Gastroesophageal sphincter (tissue), 4 donors: ENCODE results near the gene CD84. TPM values are rescaled to one million over a fixed set of nuclear protein-coding genes. Genes with fewer than 3 reads are reported as not detected.

Experiments used
- ATAC-seq: fragments of 150-250 bp; one replicate; pipeline ENCODE4 v1.9.1; 2016; ENCODE audit warnings: mild to moderate bottlenecking, moderate library complexity
- H3K27ac ChIP-seq, 4 donors: fragments of 200-600 bp; sonication (generic) in 3 of 4; 1 replicate in 3 of 4; 2 replicates in 1 of 4; pipeline ENCODE4 v1.5.1; 2016 to 2019
- H3K27me3 ChIP-seq: fragments of 200-600 bp; sonication (generic); one replicate; pipeline ENCODE4 v1.5.1; 2019
- H3K36me3 ChIP-seq, 2 donors: fragments of 200-600 bp; sonication (generic); one replicate each; pipeline ENCODE4 v1.5.1; 2019; ENCODE audit warnings: control low read depth in 1 of 2
- H3K4me1 ChIP-seq, 3 donors: fragments of 200-600 bp; sonication (generic); 1 replicate in 2 of 3; 2 replicates in 1 of 3; pipeline ENCODE4 v1.5.1; 2016 to 2019; ENCODE audit warnings: control low read depth in 2 of 3
- H3K4me3 ChIP-seq, 2 donors: fragments of 200-600 bp; sonication (generic); one replicate each; pipeline ENCODE4 v1.5.1; 2019; ENCODE audit warnings: mild to moderate bottlenecking in 1 of 2, moderate library complexity in 1 of 2
- H3K9me3 ChIP-seq, 3 donors: fragments of 200-600 bp; sonication (generic); one replicate each; pipeline ENCODE4 v1.5.1; 2017 to 2019; ENCODE audit warnings: control low read depth in 2 of 3
- CTCF ChIP-seq, 4 experiments: fragments of 200-600 bp in 2 of 4; fragments of 450-650 bp in 2 of 4; sonication (generic) in 1 of 4; IDR thresholded peaks; one replicate each; pipeline ENCODE4 v1.5.1; 2017 to 2019; ENCODE audit warnings: antibody characterized with exemption in 4 of 4, mild to moderate bottlenecking in 2 of 4, moderate library complexity in 2 of 4
- EP300 ChIP-seq: sonication (generic); formaldehyde crosslinking; IDR thresholded peaks from one replicate; pipeline ENCODE4 v1.6.1; 2017; ENCODE audit warnings: antibody characterized with exemption, mild to moderate bottlenecking
- POLR2A ChIP-seq, 2 donors: fragments of 450-650 bp; IDR thresholded peaks; one replicate each; pipeline ENCODE4 v1.6.1; 2017; ENCODE audit warnings: antibody characterized with exemption in 2 of 2, mild to moderate bottlenecking in 2 of 2, moderate library complexity in 1 of 2
- POLR2AphosphoS5 ChIP-seq: sonication (generic); formaldehyde crosslinking; IDR thresholded peaks from one replicate; pipeline ENCODE4 v1.6.1; 2017; ENCODE audit warnings: antibody characterized with exemption
- WGBS, 2 donors: methylation state at CpG; one replicate each; pipeline ENCODE4 v1.1.5; 2018; ENCODE audit warnings: low coverage in 1 of 2; 5-methylcytosine and 5-hydroxymethylcytosine counted together
- total RNA-seq, 4 donors: library from RNA; depleted of rRNA; stranded (reverse); fragments of >200 nt; gene quantifications; one replicate each; pipeline ENCODE4 v1.1.0, GENCODE V29; 2016

CD84 gene
- total RNA-seq, 4 donors from 2014 or later, result 3.0 to 6.7 (median 4.3) TPM

- peaks cover 27% of the 10 kb centered on the region for H3K27me3 ChIP-seq
- no peaks in the 10 kb centered on the region for H3K4me1 ChIP-seq
- no peaks in the 10 kb centered on the region for H3K36me3 ChIP-seq
- ATAC-seq, result no peak
- H3K4me3 ChIP-seq, result no peak overlapping the region
- TF ChIP-seq EP300, result no peak
- TF ChIP-seq POLR2AphosphoS5, result no peak
- no peak for TF ChIP-seq POLR2A (IDR thresholded peaks at IDR 0.05)
- TF ChIP-seq CTCF (IDR thresholded peaks at IDR 0.05), result no peak
- no peak overlapping the region for H3K27ac ChIP-seq
- H3K9me3 ChIP-seq, result no peaks in the 10 kb centered on the region
- 75 to 78% methylated on average over 6 of the region's 6 CpGs for WGBS, 2 donors
Measured at GRCh38 chr1:160612613-160613218, 33.4 kb upstream of the CD84 start.

- Histone ChIP-seq H3K27ac (no peak overlapping the region), H3K4me3 (no peak overlapping the region), H3K9me3 (no peaks in the 10 kb centered on the region), H3K27me3 (peaks cover 32% of the 10 kb centered on the region), H3K36me3 (no peaks in the 10 kb centered on the region), H3K4me1 (no peaks in the 10 kb centered on the region)
- ATAC-seq, result no peak
- TF ChIP-seq EP300, result no peak
- TF ChIP-seq CTCF (IDR thresholded peaks at IDR 0.05), result no peak
- no peak for TF ChIP-seq POLR2AphosphoS5
- TF ChIP-seq POLR2A (IDR thresholded peaks at IDR 0.05), result no peak
- WGBS, 2 donors, result 13% methylated on average over 1 of the region's 1 CpG; no CpG with 5 or more reads in 1 of the 2 donors
Measured at GRCh38 chr1:160610569-160611242, 31.4 kb upstream of the CD84 start.

GRCh38 chr1:160608941-160609340, 29.6 kb upstream of the CD84 start:
- peaks cover 26% of the 10 kb centered on the region for H3K27me3 ChIP-seq
- TF ChIP-seq POLR2AphosphoS5 (no peak), CTCF (IDR thresholded peaks at IDR 0.05) (no peak), EP300 (no peak), POLR2A (IDR thresholded peaks at IDR 0.05) (no peak)
- H3K9me3 ChIP-seq, result peaks cover 0 to 5% (median 0%) of the 10 kb centered on the region in 3 donors
- H3K36me3 ChIP-seq, result no peaks in the 10 kb centered on the region
- H3K4me1 ChIP-seq, result no peaks in the 10 kb centered on the region
- no peak overlapping the region for H3K27ac ChIP-seq
- no peak overlapping the region for H3K4me3 ChIP-seq
- ATAC-seq, result no peak

- H3K27ac ChIP-seq, result no peak overlapping the region
- no peaks in the 10 kb centered on the region for H3K4me1 ChIP-seq
- H3K4me3 ChIP-seq, result no peak overlapping the region
- TF ChIP-seq CTCF (IDR thresholded peaks at IDR 0.05), result no peak
- H3K27me3 ChIP-seq, result peaks cover 23% of the 10 kb centered on the region
- ATAC-seq, result no peak
- no peaks in the 10 kb centered on the region for H3K36me3 ChIP-seq
- H3K9me3 ChIP-seq, result peaks cover 0 to 5% (median 0%) of the 10 kb centered on the region in 3 donors
- 50 to 100% methylated on average over 1 to 2 of the region's 2 CpGs for WGBS, 2 donors
Measured at GRCh38 chr1:160608514-160608913, 29.2 kb upstream of the CD84 start.

GRCh38 chr1:160608057-160608456, 28.8 kb upstream of the CD84 start:
- no peaks in the 10 kb centered on the region for H3K4me1 ChIP-seq
- no peak overlapping the region for H3K4me3 ChIP-seq
- peaks cover 23% of the 10 kb centered on the region for H3K27me3 ChIP-seq
- WGBS, 2 donors, result 53 to 80% methylated on average over 1 to 3 of the region's 6 CpGs
- TF ChIP-seq CTCF (IDR thresholded peaks at IDR 0.05), result no peak
- no peak for TF ChIP-seq EP300
- TF ChIP-seq POLR2A (IDR thresholded peaks at IDR 0.05), result no peak
- TF ChIP-seq POLR2AphosphoS5, result no peak
- no peak for ATAC-seq
- peaks cover 0 to 5% (median 0%) of the 10 kb centered on the region in 3 donors for H3K9me3 ChIP-seq
- H3K27ac ChIP-seq, result no peak overlapping the region
- no peaks in the 10 kb centered on the region for H3K36me3 ChIP-seq
